ENCODE measurements around the gene GOLGA5.

DNA sequence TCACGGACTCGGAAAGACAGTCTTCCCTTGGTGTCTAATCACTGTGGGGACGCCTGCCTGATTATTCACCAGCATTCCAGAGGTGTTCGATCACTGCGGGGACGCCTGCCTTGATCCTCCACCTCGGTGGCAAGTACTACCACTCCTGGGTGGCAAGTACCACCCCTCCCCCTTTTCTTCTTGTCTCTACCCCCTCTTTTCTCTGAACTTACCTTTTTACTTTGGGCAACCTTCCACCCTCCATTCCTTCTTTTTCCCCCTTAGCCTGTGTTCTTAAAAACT, 33.6 kb upstream of the GOLGA5 start:
- TF ChIP-seq, protein P1, sequence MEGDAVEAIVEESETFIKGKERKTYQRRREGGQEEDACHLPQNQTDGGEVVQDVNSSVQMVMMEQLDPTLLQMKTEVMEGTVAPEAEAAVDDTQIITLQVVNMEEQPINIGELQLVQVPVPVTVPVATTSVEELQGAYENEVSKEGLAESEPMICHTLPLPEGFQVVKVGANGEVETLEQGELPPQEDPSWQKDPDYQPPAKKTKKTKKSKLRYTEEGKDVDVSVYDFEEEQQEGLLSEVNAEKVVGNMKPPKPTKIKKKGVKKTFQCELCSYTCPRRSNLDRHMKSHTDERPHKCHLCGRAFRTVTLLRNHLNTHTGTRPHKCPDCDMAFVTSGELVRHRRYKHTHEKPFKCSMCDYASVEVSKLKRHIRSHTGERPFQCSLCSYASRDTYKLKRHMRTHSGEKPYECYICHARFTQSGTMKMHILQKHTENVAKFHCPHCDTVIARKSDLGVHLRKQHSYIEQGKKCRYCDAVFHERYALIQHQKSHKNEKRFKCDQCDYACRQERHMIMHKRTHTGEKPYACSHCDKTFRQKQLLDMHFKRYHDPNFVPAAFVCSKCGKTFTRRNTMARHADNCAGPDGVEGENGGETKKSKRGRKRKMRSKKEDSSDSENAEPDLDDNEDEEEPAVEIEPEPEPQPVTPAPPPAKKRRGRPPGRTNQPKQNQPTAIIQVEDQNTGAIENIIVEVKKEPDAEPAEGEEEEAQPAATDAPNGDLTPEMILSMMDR (CRISPR knock-in tag; IDR thresholded peaks at IDR 0.05) = no peak
- TF ChIP-seq, protein P2, sequence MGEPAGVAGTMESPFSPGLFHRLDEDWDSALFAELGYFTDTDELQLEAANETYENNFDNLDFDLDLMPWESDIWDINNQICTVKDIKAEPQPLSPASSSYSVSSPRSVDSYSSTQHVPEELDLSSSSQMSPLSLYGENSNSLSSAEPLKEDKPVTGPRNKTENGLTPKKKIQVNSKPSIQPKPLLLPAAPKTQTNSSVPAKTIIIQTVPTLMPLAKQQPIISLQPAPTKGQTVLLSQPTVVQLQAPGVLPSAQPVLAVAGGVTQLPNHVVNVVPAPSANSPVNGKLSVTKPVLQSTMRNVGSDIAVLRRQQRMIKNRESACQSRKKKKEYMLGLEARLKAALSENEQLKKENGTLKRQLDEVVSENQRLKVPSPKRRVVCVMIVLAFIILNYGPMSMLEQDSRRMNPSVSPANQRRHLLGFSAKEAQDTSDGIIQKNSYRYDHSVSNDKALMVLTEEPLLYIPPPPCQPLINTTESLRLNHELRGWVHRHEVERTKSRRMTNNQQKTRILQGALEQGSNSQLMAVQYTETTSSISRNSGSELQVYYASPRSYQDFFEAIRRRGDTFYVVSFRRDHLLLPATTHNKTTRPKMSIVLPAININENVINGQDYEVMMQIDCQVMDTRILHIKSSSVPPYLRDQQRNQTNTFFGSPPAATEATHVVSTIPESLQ (CRISPR knock-in tag; conservative IDR thresholded peaks at IDR 0.05) = no peak
- no peak for TF ChIP-seq KLF16 (CRISPR knock-in tag; IDR thresholded peaks at IDR 0.05)
- TF ChIP-seq MXD4 (CRISPR knock-in tag; IDR thresholded peaks at IDR 0.05) = no peak

All from HepG2 (cell line).